Heart left ventricle (tissue), 13 donors: ENCODE results near the gene RGS6.

Experiments
- CTCF ChIP-seq, 12 donors: fragments of 200-600 bp; sonication (generic) in 4 of 12; IDR thresholded peaks; one replicate each; pipeline versions ENCODE4 v1.5.0 to v1.8.0; 2018 to 2022; ENCODE audit warnings: antibody characterized with exemption in 12 of 12, mild to moderate bottlenecking in 5 of 12
- POLR2A ChIP-seq, 2 donors: fragments of 450-650 bp; IDR thresholded peaks; one replicate each; pipeline ENCODE4 v1.6.1; 2017; ENCODE audit warnings: antibody characterized with exemption in 2 of 2, mild to moderate bottlenecking in 2 of 2, moderate library complexity in 2 of 2
- donor health status: ischemic (EF 13 %, LVEDD 7.1; RV severe dilation, severe dysfunction).
- donor health status: DM: no; HTN: yes; CAD: no.
- donor health status: DM: no; HTN: no; CAD: no.
- donor health status: ischemic (EF 25% LVEDD 6.9; RV normal size, moderate dysfunction).
- donor health status: ischemic (EF 25% LVEDD 5.7; RV mildly dilated, moderate dysfunction).
- donor health status: ischemic (EF 35%, LVEDD 5.7; RV mildly dilated, moderate dysfunction).
- donor health status: nonischemic (EF 11% LVEDD 7.7; RV severe dilation, severe dysfunction).
- donor health status: DM: yes; HTN: yes; CAD: no.
- donor health status: PGD.
- donor health status: ischemic (EF 29% LVEDD 5.4; RV normal size, mild dysfunction).
- donor health status: nonischemic (EF 23%, LVEDD 6.1; RV moderate dilation, normal function).

- no peak for TF ChIP-seq POLR2A (IDR thresholded peaks at IDR 0.05)
- no peak for TF ChIP-seq CTCF (IDR thresholded peaks at IDR 0.05)
These were observed 322.1 kb downstream of the RGS6 start for GRCh38 chr14:72254202-72254936.
